ENCODE data around the gene VAV3.
"Not testable (repeated sequence)": the region's sequence is repeated elsewhere in the genome, so short reads cannot be mapped to it uniquely, and the experiment has no call there.

The VAV3 gene

GRCh38 chr1:107766533-107766932, 198.4 kb downstream of the VAV3 start:
- in situ Hi-C loops (cut with MboI; ENCODE audit: low sequenced_read_pairs): no loop called here

GRCh38 chr1:107762751-107763390, 202.1 kb downstream of the VAV3 start:
- in situ Hi-C loops (cut with MboI; ENCODE audit: low sequenced_read_pairs): no loop called here

DNA sequence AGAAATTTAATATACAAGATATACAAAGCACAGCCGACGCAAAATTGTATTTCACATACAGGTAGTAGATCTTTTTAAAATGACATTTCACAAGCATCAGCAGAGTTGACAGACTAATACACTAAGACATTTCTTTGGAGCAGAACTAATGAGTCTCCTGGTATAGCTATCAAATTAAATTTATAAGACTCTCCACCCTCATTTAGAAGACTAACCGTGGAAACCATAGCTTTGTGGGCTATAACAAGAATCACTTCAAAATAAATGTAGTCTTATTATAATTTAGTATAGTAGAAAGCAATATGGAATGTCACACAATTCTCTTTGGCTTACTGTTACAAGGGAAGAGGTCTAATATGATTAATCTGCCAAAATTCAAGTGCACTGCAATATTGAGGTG, 204.9 kb downstream of the VAV3 start:
- in situ Hi-C loops (cut with MboI; ENCODE audit: low sequenced_read_pairs): no loop called here

GRCh38 chr1:107750364-107750959, 214.5 kb downstream of the VAV3 start:
- in situ Hi-C loops (cut with MboI; ENCODE audit: low sequenced_read_pairs): no loop called here

- in situ Hi-C loops (cut with MboI; ENCODE audit: low sequenced_read_pairs): loop anchor here (25.0 kb wide), 1 partner anchor 311 kb away; no protein-coding TSS in a partner anchor
These were observed 216.4 kb downstream of the VAV3 start for GRCh38 chr1:107748531-107748930.

- in situ Hi-C loops (cut with MboI; ENCODE audit: low sequenced_read_pairs): loop anchor here (25.0 kb wide), 1 partner anchor 304 kb away; no protein-coding TSS in a partner anchor
These were observed 223.7 kb downstream of the VAV3 start for GRCh38 chr1:107741242-107741641.

- in situ Hi-C loops (cut with MboI; ENCODE audit: low sequenced_read_pairs): loop anchor here (25.0 kb wide), 1 partner anchor 303 kb away; no protein-coding TSS in a partner anchor
These were observed 224.4 kb downstream of the VAV3 start for GRCh38 chr1:107740579-107740978.

DNA sequence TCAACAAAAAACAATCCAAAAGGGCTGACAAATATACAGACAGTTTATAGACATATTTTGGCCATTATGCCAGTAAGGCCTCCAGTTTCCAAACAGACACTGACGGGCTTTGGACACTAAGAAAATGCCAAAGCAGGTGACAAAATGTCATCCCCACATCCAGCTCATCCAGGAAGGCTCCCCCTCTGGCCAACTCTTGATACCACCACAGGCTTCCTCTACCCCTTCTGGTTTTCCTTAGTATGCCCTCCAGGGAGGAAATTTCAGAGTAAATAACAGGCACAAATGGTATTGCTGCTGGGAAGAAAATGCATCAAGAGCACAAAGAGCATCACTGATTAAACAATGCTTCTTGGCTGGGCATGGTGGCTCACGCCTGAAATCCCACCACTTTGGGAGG, 225.3 kb downstream of the VAV3 start:
- in situ Hi-C loops (cut with MboI; ENCODE audit: low sequenced_read_pairs): loop anchor here (25.0 kb wide), 1 partner anchor 302 kb away; no protein-coding TSS in a partner anchor

- in situ Hi-C loops (cut with MboI; ENCODE audit: low sequenced_read_pairs): loop anchor here (25.0 kb wide), 1 partner anchor 302 kb away; no protein-coding TSS in a partner anchor
These were observed 225.8 kb downstream of the VAV3 start for GRCh38 chr1:107739201-107739600.

- in situ Hi-C loops (cut with MboI; ENCODE audit: low sequenced_read_pairs): loop anchor here (25.0 kb wide), 1 partner anchor 296 kb away; no protein-coding TSS in a partner anchor
These were observed 231.6 kb downstream of the VAV3 start for GRCh38 chr1:107733401-107733800.

DNA sequence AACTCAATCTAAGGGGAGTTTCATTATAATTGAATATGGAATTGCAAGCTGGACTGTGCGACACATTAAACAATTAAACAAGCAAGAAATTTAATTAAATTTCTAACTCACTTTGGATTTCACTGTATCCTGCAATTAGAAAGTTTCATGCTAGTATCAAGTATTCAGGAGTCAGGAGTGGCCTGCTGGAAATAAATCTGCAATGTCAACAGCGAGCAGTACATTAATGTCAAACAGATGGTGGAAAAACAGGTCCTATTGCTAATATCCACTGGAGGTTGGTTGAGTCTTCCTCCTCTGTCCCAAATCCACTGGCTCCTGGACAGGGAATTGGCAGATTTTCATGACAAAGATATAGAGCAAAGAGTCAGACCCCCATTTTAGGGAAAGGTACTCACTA, 237.1 kb downstream of the VAV3 start:
- in situ Hi-C loops (cut with MboI; ENCODE audit: low sequenced_read_pairs): loop anchor here (25.0 kb wide), 1 partner anchor 291 kb away; no protein-coding TSS in a partner anchor

DNA sequence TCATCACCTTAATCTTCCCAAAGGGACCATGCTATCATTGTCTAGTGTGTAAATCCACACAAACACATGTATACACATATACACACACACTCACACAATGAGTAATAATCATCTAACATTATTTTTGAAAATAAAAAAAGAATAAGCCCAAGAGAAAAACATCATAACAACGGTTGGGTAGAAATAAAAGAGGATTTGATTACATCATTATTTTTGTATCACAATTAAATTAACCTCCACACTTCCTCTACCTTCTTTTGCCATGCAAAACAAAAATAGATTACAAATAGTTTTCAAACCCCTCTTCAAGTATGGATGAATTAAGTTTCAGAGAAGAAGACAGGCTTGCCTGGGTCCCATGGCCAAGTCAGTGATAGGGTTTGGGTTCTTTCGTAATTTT, 238.1 kb downstream of the VAV3 start:
- in situ Hi-C loops (cut with MboI; ENCODE audit: low sequenced_read_pairs): loop anchor here (25.0 kb wide), 1 partner anchor 290 kb away; no protein-coding TSS in a partner anchor

- in situ Hi-C loops (cut with MboI; ENCODE audit: low sequenced_read_pairs): loop anchor here (25.0 kb wide), 1 partner anchor 287 kb away; no protein-coding TSS in a partner anchor
These were observed 240.3 kb downstream of the VAV3 start for GRCh38 chr1:107724648-107725047.

- in situ Hi-C loops (cut with MboI; ENCODE audit: low sequenced_read_pairs): not testable (repeated sequence)
These were observed 244.8 kb downstream of the VAV3 start for GRCh38 chr1:107720210-107720609.

GRCh38 chr1:107710005-107710404, 255.0 kb downstream of the VAV3 start:
- in situ Hi-C loops (cut with MboI; ENCODE audit: low sequenced_read_pairs): no loop called here

DNA sequence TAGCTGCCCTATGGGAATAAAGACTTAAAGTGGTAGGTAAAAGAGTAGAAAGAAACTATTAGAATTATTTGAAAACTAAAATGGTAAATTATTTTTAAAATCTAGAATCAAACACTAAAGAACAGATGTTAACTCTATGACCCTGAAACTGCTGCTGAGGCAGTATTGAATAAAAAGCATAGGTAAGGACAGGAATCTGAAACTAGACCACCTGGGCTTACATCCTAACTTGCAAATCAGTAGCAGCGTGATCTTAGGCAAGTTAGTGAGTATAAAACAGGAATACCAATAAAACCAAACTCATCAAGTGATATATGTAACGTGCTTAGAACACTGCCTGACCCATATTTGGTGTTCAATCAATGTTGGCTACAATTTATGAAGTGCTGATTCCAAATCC, 257.9 kb downstream of the VAV3 start:
- in situ Hi-C loops (cut with MboI; ENCODE audit: low sequenced_read_pairs): no loop called here

DNA sequence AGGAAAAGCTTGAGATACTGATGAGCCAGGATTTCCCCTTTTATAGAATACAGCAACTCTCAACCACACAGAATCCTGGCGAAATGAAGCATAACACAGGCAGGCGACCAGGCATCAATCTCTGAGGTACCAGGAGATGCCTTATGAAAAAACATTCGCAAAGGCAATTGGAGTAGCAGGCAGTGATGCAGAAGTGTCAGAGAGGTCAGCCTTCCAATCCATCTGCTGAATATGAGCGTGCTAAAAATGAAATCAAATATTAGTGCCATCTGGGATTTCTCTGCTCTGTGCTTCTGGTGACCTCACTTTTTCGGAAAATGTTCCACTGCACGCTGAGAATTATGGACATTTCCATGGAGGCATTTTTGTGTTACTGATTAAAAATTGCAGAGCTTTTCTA, 258.8 kb downstream of the VAV3 start:
- in situ Hi-C loops (cut with MboI; ENCODE audit: low sequenced_read_pairs): no loop called here

DNA sequence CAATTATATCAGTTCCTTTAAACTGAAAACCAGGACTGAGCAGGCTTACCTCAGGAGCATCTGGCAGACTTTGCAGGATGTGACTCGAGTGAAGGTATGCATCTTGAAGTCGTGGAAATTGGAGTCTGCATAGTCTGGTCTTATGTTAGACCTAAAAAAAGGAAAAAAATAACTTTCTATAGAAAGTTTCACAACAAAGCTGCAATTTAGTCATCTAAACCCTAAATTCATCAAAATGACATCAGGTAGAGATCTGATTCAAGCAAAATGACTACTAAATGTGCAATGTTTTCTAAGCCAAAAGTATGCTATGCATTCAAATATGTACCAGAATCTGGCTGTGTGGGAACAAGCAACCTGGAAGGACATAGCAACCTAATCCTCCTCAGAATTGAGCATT, 260.1 kb downstream of the VAV3 start:
- in situ Hi-C loops (cut with MboI; ENCODE audit: low sequenced_read_pairs): no loop called here

GRCh38 chr1:107702946-107703571, 261.9 kb downstream of the VAV3 start:
- in situ Hi-C loops (cut with MboI; ENCODE audit: low sequenced_read_pairs): no loop called here

- in situ Hi-C loops (cut with MboI; ENCODE audit: low sequenced_read_pairs): not testable (repeated sequence)
These were observed 264.3 kb downstream of the VAV3 start for GRCh38 chr1:107700651-107701050.

DNA sequence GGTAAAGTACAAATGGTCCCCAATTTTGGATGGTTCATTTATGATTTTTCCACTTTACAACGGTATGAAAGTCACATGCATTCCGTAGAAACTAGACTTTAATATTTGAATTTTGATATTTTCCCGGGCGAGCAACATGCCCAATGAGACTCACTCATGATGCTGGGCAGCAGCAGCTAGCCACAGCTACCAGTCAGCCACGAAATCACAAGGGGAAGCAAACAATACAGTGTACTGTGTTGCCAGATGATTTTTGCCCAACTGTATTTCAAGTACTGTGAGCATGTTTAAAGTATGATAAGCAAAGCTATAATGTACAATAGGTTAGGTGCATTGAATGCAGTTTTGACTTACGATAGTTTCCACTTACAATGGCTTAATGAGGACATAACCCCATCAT, 266.8 kb downstream of the VAV3 start:
- in situ Hi-C loops (cut with MboI; ENCODE audit: low sequenced_read_pairs): no loop called here

DNA sequence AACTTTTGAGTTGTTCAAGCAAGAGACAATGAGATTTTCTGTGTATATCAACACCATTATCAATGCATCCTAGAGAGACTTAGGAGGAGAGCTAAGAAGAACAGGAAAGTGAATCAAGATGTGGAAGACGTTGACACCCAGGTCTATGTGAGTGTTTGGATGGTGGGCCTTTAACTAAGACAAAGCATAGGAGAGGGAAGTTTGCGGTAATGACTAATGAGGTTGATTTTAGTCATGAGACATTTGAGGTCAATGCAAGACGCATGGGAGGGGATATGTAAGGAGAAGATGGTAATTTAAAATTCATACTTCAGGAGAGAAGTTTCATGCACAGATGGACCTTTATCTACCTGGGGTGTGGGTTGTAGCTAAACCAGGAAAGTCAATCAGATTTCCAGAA, 269.6 kb downstream of the VAV3 start:
- in situ Hi-C loops (cut with MboI; ENCODE audit: low sequenced_read_pairs): no loop called here
